SW 1271 (cell line): ENCODE measurements around the gene TOB2.

Source experiments
- DNase-seq, 2 experiments: peaks; one replicate each; lab custom pipeline; 2025; lab: John Stamatoyannopoulos, UW

Gene TOB2, protein sequence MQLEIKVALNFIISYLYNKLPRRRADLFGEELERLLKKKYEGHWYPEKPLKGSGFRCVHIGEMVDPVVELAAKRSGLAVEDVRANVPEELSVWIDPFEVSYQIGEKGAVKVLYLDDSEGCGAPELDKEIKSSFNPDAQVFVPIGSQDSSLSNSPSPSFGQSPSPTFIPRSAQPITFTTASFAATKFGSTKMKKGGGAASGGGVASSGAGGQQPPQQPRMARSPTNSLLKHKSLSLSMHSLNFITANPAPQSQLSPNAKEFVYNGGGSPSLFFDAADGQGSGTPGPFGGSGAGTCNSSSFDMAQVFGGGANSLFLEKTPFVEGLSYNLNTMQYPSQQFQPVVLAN

DNA sequence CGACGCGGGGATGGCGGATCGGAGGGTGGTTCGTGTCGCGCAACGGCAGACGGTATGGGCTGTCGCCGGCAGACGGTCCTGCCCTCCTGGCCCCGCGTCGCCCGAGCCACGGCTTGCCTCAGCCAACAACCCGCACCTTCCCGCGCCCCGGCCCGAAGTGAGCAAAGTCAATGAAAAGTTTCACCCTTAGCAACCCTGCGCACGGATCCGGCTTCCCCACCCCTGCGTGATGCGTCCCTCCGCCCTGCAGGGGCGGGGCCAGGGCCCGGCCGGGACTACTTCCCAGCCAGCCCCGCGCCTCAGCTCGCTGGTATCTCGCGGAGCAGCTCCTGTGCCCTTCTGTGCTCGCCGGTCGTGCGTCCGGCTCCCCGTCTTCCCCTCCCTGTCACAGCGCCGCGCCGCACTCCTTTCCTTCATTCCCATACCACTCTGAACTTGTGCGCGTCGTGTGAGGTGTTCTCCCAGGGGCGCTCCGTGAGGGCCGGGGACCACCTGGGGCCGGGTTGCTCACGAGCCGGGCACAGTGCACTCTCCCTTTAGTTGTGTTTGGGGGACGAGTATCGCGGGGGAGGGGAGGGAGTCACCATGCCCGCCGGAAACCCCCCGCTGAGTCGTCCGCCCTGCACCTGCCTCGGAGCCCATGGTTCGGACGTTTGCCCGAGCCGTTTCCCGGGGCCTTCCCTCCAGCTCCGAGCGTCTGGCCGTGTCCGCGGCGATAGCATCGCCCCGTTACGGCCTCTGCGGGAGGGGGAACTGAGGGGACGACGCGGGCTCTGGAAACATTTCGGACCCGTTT, at the start of gene TOB2:
Gene TOB2, minus strand, starts transcription at position 163 of the 796 bp plus-strand sequence. CDS start 9,456 bp downstream, outside the sequence.
- DNase-seq = peak; percentile 72 to 88

DNA sequence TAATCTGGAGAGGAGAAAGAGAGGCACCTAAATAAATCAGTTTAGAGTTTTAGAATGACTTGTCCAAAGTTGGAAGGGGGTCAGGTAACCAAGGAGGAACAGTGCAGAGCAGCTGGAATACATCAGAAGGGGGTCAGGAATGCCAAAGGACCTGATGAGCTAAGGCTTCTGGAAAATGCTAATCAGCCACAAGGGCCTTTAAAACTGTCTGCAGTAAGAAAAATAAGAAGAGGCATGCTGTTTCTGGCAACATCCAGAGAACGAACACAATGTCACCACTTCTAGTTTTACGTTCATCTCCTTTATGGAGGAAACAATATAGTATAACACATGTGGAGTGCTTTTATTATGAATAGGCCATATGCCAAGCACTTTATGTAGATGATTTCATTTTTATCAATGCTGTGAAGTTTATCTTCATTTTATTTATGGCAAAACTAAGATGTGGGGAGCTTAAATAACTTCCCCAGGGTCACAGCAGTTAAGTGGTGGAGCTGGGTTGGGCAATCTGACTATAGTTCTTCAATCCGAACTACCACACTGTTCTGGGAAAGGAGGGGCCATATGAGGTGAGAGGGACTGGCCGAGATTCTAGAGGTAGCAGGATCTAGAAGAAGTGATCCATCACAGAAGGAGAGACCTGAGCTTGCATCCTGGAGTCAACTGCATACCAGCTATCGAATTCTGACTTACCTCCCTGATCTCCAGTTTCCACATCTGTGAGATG, 44.9 kb upstream of the TOB2 start:
- DNase-seq = no peak

DNA sequence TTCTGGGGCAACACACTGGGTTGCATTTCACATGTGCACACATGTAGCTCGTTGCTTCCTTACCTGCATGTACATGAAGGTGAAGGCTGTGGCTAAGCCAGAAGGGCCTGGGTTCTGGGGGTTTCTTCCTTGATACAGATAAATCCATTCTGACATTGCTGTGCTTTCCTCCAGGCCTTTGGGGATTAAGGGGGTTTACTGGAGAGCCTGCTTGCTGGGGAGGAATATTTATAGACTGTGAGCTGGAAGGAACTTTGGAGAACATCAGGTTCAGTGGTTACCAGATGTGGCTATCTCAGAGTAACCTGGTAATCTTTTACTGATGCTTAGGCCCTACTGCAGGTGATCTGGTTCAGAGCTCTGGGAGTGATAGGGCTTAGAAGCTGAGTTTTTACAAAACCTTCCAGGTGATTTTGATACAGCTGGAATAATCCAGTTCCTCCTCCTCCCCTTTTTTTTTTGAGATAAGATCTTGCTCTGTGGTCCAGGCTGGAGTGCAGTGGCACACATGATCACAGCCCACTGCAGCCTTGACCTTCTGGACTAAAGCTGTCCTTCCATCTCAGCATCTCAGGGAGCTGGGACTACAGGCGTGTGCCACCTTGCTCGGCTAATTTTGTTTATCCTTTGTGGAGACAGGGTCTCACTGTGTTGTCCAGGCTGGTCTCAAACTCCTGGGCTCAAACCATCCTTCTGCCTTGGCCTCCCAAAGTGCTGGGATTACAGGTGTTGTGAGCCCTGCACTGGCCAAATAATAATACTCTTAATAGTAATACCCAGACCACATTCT, 42.2 kb upstream of the TOB2 start:
- no peak for DNase-seq

DNA sequence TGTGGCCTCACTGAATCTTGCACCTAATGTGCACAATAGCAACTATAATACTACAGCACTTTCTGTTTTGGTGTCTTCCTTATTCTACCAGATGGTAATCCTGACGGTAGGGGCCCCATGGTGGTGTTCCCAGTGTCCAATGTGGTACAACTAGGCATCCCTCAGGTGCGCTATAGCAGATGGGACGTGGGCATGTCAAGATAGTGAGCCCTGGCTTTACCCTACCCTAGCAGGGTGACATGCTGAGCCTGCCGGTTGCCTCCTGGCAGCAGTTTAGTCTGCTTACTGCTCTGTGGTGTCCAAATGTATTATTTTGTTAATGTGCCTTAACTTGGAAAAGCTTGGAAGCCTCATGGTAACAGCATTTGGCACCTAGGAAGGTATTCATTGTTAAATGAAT, 41.5 kb upstream of the TOB2 start:
- DNase-seq = no peak

DNA sequence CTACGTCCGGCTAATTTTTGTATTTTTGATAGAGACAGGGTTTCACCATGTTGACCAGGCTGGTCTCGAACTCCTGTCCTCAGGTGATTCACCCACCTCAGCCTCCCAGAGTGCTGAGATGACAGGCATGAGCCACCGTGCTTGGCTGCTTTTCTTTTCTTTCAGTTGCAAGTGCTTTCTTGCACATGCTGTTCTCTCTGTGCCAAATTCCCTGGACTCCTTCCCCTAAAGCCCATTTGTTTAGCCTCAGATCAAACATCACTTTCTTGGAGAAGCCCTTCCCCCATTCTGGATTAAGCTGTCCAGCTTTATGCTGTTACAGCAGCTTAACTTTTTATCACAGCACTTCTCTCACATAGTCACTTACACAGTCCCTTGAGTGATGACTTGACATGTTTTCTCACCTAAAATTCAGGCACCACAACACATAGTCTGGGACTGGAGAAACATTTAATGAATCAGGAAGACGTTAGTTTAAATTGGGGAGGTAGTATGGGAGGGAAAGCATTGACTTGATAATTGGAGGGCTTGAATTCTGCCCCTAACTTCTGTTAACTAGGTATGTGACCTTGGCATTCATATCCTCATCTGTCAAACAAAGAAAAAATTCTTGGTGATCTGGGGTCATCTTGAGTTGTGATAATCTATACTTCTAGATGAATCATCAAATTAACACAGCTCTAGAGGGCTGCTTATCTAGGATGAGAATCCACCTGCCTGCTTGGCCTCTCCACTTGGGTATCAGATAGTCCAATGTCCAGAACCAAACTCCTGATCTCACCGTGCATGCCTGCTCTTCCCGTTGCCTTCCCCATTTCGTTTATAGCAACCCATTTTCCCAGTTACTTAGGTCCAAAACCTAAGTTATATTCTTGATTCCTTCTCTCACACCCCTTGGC, 40.7 kb upstream of the TOB2 start:
- no peak for DNase-seq

DNA sequence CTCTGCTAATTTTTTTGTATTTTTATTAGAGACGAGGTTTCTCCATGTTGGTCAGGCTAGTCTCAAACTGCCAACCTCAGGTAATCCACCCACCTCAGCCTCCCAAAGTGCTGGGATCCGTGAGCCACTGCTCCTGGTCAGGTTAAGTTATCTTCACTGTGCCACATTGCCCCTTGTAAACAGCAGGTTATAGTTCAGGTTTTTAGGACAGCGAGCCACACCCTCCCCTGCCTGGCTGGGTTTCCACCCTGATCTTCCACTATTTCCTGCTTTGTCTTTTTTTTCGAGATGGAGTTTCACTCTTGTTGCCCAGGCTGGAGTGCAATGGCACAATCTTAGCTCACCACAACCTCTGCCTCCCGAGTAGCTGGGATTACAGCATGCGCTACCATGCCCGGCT, 38.4 kb upstream of the TOB2 start:
- DNase-seq = no peak

DNA sequence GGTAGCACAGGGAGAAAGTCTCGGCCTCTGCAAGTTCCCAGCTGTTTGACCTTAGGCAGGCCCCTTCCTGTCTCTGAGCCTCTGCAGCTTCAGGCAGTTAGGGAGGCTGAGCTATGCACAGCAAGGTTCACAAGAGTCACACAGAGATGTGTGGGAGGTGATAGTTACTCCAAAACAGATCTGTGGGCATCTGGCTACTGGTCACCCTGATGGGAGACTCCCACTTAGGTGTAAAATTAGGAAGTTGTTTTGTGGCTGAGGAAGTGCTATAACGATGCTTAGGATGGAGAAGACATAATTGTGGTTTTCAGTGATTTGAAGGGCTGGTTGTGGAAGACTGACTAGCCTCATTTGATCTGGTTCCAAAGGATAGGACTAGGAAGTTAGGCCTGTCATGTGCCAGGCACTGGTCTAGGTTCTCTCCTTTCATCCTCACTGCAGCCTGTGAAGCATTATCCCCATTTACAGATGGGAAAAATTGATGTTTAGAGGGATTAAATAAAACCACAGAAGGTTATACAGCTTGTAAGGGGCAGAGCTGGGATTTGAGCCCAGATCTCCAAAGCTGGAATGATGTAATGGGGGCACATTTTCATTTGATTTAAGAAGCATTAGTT, 35.8 kb upstream of the TOB2 start:
- no peak for DNase-seq

DNA sequence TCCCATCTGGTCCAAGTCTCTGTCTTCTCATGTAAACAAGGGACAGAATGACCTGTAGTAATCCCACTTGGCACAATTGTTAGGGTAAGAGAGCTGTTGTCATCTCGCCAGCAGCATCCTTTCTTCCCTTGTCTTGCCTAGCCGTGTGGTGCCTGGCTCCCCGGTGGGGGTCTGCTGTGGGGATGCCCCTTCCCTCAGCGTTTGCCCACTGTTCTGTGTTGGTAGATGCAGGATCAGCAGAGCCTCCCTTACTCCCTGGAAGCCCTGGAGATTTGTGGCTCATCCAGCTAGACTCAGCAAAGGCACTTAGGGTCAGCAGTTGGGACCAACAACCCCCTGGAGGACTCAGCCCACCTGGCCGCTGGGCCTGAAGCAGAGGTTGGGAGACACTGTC, 35.3 kb upstream of the TOB2 start:
- DNase-seq = no peak

DNA sequence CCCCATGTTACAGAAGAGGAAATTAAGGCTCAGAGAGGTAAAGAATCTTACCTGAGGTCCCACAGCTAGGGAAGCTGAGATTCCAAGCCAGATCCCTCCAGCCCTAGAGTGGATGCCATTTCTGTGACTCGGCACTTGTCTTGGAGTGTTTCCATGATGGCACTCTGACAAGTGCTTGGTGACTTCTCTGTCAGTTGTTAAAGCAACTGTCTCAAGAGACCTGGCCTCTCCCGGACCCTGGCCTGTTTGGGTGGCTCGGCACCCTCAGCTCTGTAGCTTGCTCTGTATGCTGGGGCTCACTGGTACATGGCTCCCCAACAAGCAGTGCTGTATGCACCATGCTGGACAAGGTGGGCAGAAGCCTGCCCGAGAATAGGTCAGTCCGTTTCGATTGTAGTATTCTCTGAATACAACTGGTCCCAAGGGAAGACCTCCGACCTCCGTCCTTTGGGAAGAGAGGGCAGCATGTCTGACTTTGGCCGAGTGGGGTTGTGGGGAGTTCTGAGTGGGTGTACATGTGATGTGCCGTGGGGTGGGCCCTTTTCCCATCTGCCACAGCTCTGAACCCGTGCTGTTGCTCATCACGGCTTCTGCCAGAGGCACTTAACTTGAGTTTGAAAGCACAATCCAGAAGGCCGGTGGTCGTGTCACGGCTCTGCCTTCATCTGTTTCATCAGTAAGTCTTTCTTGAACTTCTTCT, 34.7 kb upstream of the TOB2 start:
- no peak for DNase-seq

DNA sequence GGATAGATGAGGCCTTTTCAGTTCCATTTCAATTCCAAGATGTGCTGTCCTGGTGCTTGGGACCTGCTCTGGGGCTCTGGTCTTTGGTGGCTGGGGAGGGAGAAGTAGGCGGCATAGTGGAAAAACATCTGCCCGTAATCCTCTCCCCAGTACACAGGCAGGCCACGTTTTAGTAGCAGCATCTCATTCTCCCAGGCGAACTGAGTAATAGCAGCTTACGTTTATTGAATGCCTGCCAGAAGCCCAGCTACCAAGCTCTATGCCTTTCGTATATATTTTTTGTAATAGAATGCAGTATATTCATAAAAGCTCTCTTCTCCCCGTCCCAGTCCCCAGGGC, 33.8 kb upstream of the TOB2 start:
- no peak for DNase-seq

DNA sequence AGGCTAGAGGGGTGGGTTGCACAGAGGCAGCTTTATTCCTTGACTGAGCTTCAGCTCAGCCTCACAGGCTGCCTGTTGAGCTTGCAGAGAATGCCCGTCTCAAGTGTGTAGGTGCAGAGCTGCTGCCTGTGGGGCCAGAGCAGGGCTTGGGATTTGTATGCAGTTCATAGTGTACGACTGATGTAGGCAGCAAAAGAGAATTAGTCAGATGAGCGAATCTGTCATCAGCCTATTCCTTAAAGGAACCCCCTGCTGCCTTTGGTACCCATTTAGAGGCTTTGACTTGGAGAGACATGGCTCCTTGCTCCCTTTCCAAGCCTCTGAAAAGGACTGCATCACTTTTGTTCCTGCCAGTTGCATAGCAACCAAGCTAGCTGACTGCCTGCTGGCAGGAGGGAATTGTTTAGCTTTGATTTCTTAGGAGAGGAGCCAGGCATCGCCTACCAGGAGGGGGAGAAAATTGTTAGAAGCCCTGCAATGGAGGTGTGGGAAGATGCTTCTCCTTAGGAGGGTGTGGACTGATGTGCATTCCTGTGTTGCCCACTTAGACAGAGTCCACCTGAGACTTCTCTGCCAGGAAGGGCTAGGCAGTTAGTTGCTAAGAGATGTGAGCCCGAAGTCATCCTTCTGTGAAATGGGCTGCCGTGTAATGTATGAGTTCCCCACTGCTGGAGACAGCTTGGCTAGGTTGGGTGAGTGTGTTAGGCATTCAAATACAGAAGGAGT, 33.2 kb upstream of the TOB2 start:
- peak in 1 of 2 experiments; percentile 4 for DNase-seq

DNA sequence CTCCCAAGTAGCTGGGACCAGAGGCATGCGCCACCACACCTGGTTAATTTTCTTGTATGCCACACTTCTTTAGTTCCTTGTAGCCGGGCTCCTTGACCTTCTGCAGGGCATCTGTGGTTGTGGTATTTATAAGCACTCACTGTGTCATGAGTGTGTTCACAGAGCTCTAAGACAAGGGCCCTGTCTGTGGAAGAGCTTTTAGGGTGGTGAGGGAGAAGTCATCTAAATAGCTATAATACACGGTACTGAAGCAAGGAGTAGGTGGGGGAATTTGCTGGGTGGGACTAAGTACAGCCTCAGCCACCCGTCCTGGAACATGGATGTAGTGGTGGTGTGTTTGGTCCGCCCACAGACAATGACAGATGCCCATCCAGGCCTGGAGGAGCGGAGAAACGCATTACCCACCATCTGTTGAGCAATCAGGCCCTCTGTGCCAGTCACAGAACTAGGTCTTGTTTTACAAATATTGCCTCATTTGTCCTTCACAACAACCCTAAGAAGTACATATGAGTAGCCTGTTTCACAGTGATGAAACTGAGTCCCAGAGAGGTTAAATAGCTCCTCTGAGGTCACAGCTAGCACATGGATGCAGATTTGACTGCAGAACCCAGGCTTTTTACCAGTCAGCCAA, 32.4 kb upstream of the TOB2 start:
- no peak for DNase-seq

DNA sequence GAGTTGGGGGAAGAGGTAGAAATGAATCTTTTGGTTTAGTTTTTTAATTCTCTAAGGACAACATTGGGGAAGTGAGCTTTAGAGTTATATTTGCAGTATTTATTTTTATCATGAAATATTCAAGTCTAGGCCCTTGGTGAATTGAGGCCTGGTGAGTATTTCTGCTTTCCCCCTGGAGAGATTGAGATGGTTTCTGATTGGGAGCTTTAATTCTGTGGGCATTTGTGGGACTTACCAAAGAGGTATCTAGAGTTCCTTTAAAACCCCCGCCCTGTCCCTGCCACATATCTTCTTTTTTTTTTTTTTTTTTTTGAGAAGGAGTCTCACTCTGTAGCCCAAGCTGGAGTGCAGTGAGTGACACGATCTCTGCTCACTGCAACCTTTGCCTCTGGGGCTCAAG, 31.9 kb upstream of the TOB2 start:
- no peak for DNase-seq

DNA sequence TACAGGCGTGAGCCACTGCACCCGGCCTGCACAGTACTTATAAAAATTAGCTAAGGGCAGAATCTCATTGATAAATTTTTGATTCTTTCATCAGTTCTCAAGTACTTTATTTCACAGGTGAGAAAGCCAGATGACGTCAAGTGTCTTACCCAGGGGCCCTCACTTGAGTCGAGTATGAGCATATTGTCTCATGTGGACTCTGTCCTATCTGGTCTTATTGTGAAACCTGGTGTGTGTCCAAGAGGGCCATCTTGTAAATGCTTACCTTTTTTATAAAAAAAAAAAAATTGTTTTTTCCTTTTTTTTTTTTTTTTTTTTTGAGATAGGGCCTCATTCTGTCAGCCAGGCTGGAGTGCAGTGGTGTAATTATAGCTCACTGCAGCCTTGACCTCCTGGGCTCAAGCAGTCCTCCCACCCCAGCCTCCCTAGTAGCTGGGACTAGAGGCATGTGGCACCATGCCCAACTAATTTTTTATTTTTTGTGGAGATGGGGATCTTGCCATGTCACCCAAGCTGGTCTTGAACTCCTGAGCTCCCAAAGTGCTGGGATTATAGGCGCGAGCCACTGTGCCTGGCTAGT, 28.4 kb upstream of the TOB2 start:
- no peak for DNase-seq

DNA sequence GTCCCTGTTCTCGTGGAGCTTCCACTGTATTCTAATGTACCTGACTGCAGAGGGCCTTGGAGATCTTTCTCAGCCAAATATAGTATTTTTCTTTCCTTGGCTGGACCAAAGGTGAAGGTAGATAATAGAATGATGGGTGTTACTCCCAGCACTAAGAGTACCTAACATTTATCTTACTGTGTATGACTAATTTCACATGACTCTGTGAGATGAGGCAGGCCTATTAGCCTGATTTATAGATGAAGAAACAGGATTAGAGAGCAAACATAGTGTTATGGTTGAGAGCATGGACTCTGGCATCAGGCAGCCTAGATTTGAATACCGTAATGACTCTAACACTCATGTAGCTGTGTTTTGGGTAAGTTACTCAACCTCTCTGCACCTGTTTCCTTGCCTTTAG, 25.0 kb upstream of the TOB2 start:
- DNase-seq = no peak

DNA sequence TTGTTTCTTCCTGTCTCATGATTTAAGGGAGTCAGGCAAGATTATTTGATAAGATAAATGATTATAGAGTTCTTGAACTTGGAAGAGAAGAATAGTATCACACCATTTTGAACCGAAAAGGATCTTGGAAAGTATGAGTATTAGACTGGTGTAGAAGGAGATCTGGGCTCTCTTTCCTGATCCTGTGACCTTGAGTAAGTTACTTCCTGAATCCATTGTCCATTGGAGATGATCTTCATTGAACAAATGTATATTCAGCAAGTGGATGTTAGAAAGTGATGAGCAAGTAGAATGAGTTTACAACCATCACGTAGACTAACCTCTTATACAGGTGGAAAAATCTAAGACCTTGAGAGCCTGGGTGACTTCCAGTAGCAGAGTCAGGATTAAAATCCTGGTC, 24.3 kb upstream of the TOB2 start:
- no peak for DNase-seq

DNA sequence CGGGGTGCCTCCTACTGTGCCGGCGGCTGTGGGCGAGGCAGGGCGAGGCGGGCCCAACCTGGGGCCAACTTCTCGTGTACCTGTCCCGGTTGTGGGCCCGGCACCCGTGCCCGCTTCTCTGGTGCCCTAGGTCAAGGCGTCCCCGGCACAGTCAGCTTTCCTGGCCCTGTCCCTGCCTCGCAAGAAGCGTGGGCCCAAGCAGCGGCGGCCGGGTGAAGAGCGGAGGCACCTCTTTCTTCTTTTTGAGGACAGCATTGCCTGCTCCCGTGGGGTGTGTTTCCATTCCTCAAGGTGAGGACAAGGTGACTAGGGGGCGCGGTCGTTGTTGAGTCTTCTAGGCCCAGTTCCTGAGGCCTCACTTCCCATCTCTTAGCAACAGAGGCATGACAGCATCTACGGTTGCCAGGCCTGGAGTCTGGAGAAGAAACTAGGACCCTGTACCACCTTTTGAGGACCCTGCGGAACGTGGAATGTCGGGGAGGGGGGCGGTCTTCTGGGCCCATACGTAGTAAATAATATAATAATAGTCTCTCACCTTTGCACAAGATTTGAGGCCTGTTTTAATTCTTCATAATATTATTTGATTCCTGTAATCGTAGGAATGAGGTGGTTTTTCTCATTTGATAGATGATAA, 22.7 kb upstream of the TOB2 start:
- peak in 1 of 2 experiments; percentile 41 for DNase-seq
